CD4-positive, alpha-beta T cell (primary cell): Measurements from ENCODE around the gene ZFP92. TPM values are rescaled to one million over a fixed set of nuclear protein-coding genes. Genes with fewer than 3 reads are reported as not detected.
"Not testable (repeated sequence)": the region's sequence is repeated elsewhere in the genome, so short reads cannot be mapped to it uniquely, and the experiment has no call there.

ENCODE experiments used
- ATAC-seq: fragments of 200-7000 bp; cut with Tn5 transposase; one replicate; pipeline ENCODE4 v1.10.0; 2022; ENCODE audit warnings: mild to moderate bottlenecking; ENCODE audit not compliant: poor library complexity
- CTCF ChIA-PET: fragments of 350-600 bp; sonication (Branson Sonifier 250); formaldehyde crosslinking; loops from one replicate; lab custom pipeline; 2021; ENCODE audit warnings: antibody characterized with exemption, inconsistent platforms; lab: Charles Lee
- POLR2A ChIA-PET: fragments of 350-600 bp; sonication (Branson Sonifier 250); formaldehyde crosslinking; loops from one replicate; lab custom pipeline; 2021; ENCODE audit warnings: antibody characterized with exemption, inconsistent platforms; lab: Charles Lee
- DNase-seq, 14 experiments: peaks; one replicate each; pipeline ENCODE4 v3.0.0-alpha.2; 2013 to 2020; ENCODE audit warnings: mixed read lengths in 2 of 14
- H3K27ac ChIP-seq, 2 donors: one replicate each; pipeline versions ENCODE4 v1.5.1 to v1.7.0; 2013; ENCODE audit warnings: low read length in 2 of 2, low read depth in 1 of 2, mild to moderate bottlenecking in 1 of 2
- H3K27me3 ChIP-seq, 2 experiments: 1 replicate in 1 of 2; 2 replicates in 1 of 2; pipeline versions ENCODE4 v1.6.1 to v1.7.0; 2013; ENCODE audit warnings: low read length in 2 of 2, control low read depth in 1 of 2, mild to moderate bottlenecking in 1 of 2, moderate library complexity in 1 of 2; ENCODE audit not compliant: insufficient read depth in 2 of 2, control insufficient read depth in 1 of 2
- H3K36me3 ChIP-seq: one replicate; pipeline ENCODE4 v1.6.1; 2013; ENCODE audit warnings: low read length, control low read depth; ENCODE audit not compliant: insufficient read depth
- H3K4me1 ChIP-seq: one replicate; pipeline ENCODE4 v1.6.1; 2013; ENCODE audit warnings: low read length, control low read depth; ENCODE audit not compliant: insufficient read depth
- H3K4me3 ChIP-seq: one replicate; pipeline ENCODE4 v1.5.1; 2013; ENCODE audit warnings: mild to moderate bottlenecking, low read length, moderate library complexity
- H3K9me3 ChIP-seq, 2 experiments: 1 replicate in 1 of 2; 2 replicates in 1 of 2; pipeline versions ENCODE4 v1.6.1 to v1.7.0; 2013; ENCODE audit warnings: low read length in 2 of 2, mild to moderate bottlenecking in 2 of 2, control low read depth in 1 of 2, moderate library complexity in 1 of 2; ENCODE audit not compliant: control insufficient read depth in 1 of 2, insufficient read depth in 1 of 2
- H3K27ac Mint-ChIP-seq: one replicate; pipeline ENCODE4 v1.8.0; 2020; ENCODE audit warnings: mixed read lengths
- H3K27me3 Mint-ChIP-seq: one replicate; pipeline ENCODE4 v1.8.0; 2021; ENCODE audit warnings: mixed read lengths
- H3K36me3 Mint-ChIP-seq: one replicate; pipeline ENCODE4 v1.8.0; 2021; ENCODE audit warnings: low read depth, mixed read lengths
- H3K4me1 Mint-ChIP-seq: one replicate; pipeline ENCODE4 v1.8.0; 2021; ENCODE audit warnings: low read depth, mixed read lengths
- H3K4me3 Mint-ChIP-seq: one replicate; pipeline ENCODE4 v1.8.0; 2020; ENCODE audit warnings: mild to moderate bottlenecking, mixed read lengths
- H3K9me3 Mint-ChIP-seq: one replicate; pipeline ENCODE4 v1.8.0; 2020; ENCODE audit warnings: mixed read lengths
- CTCF ChIP-seq: fragments of 200-600 bp; IDR thresholded peaks from one replicate; pipeline ENCODE4 v1.8.0; 2022; ENCODE audit warnings: antibody characterized with exemption, mild to moderate bottlenecking
- intact Hi-C, 2 experiments: fragments of 100-400 bp; cut with DNase I in 1 of 2; cut with micrococcal nuclease in 1 of 2; formaldehyde crosslinking; loops; one replicate each; pipeline versions ENCODE4 v1.15.1 to v1.9.0; 2023 to 2025; cut with DNase I, micrococcal nuclease
- total RNA-seq, 174 experiments: library from RNA in 2 of 174; stranded (reverse) in 2 of 174; gene quantifications; one replicate each; pipeline ENCODE4 v1.2.3 and lab custom pipeline; 2021 to 2026

The ZFP92 gene
- total RNA-seq, 2 experiments from 2014 or later, result 0.08 to 0.11 TPM

GRCh38 chrX:153401133-153401764, 10.0 kb upstream of the ZFP92 start, which contains the start of gene PNMA6E:
Gene PNMA6E (minus strand): TSS chrX:153401350. CDS start chrX:153398849, 2,501 bp downstream.
- no peaks in the 10 kb centered on the region for H3K36me3 ChIP-seq
- DNase-seq, result no peak
- Mint-ChIP-seq H3K27me3 (no peaks in the 10 kb centered on the region), H3K27ac (no peak within 1 kb of the TSS), H3K4me1 (no peaks in the 10 kb centered on the region), H3K9me3 (no peaks in the 10 kb centered on the region), H3K36me3 (no peaks in the 10 kb centered on the region), H3K4me3 (no peak within 1 kb of the TSS)
- no peaks in the 10 kb centered on the region for H3K9me3 ChIP-seq
- ChIA-PET POLR2A (no interaction called here), CTCF (no interaction called here)
- ATAC-seq, result no peak
- intact Hi-C loops, result no loop called here
- no peaks in the 10 kb centered on the region for H3K4me1 ChIP-seq
- H3K27me3 ChIP-seq, result no peaks in the 10 kb centered on the region
- no peak within 1 kb of the TSS for H3K27ac ChIP-seq
- H3K4me3 ChIP-seq, result no peak within 1 kb of the TSS
- TF ChIP-seq CTCF, result no peak

- H3K4me3 ChIP-seq, H3K36me3 Mint-ChIP-seq, DNase-seq, H3K27me3 ChIP-seq, H3K27ac ChIP-seq, H3K27ac Mint-ChIP-seq, POLR2A ChIA-PET, H3K9me3 ChIP-seq, H3K36me3 ChIP-seq, intact Hi-C loops, ATAC-seq, H3K4me3 Mint-ChIP-seq, H3K4me1 ChIP-seq, H3K9me3 Mint-ChIP-seq, CTCF ChIA-PET, H3K27me3 Mint-ChIP-seq, H3K4me1 Mint-ChIP-seq: not testable (repeated sequence)
These were observed 6.9 kb upstream of the ZFP92 start for GRCh38 chrX:153404333-153404732.

- Mint-ChIP-seq H3K4me1 (no peaks in the 10 kb centered on the region), H3K36me3 (no peaks in the 10 kb centered on the region), H3K27me3 (no peaks in the 10 kb centered on the region), H3K4me3 (no peak overlapping the region), H3K27ac (no peak overlapping the region), H3K9me3 (no peaks in the 10 kb centered on the region)
- no peaks in the 10 kb centered on the region for H3K9me3 ChIP-seq
- ChIA-PET POLR2A (no interaction called here), CTCF (no interaction called here)
- no peak overlapping the region for H3K27ac ChIP-seq
- H3K4me3 ChIP-seq, result no peak overlapping the region
- TF ChIP-seq CTCF, result no peak
- H3K4me1 ChIP-seq, result no peaks in the 10 kb centered on the region
- intact Hi-C loops, result no loop called here
- no peak for DNase-seq
- H3K36me3 ChIP-seq, result no peaks in the 10 kb centered on the region
- no peaks in the 10 kb centered on the region for H3K27me3 ChIP-seq
- ATAC-seq, result no peak
These were observed 5.8 kb upstream of the ZFP92 start for GRCh38 chrX:153405426-153405825.

- ATAC-seq (no peak), DNase-seq (no peak)
- ChIA-PET POLR2A (no interaction called here), CTCF (no interaction called here)
- Mint-ChIP-seq H3K4me3 (no peak overlapping the region), H3K9me3 (no peaks in the 10 kb centered on the region), H3K36me3 (no peaks in the 10 kb centered on the region), H3K4me1 (no peaks in the 10 kb centered on the region), H3K27me3 (no peaks in the 10 kb centered on the region), H3K27ac (no peak overlapping the region)
- H3K36me3 ChIP-seq, result no peaks in the 10 kb centered on the region
- H3K4me3 ChIP-seq, result no peak overlapping the region
- intact Hi-C loops, result no loop called here
- no peaks in the 10 kb centered on the region for H3K9me3 ChIP-seq
- H3K27ac ChIP-seq, result no peak overlapping the region
- H3K27me3 ChIP-seq, result no peaks in the 10 kb centered on the region
- no peak for TF ChIP-seq CTCF
- peaks cover 3% of the 10 kb centered on the region for H3K4me1 ChIP-seq
These were observed 5.3 kb upstream of the ZFP92 start for GRCh38 chrX:153406011-153406410.
